Measurements from ENCODE around the gene FLT3LG. TPM values are rescaled to one million over a fixed set of nuclear protein-coding genes. Genes with fewer than 3 reads are reported as not detected.

Gene FLT3LG
- total RNA-seq, 1 donor from 2014 or later, result 1.0 TPM

DNA sequence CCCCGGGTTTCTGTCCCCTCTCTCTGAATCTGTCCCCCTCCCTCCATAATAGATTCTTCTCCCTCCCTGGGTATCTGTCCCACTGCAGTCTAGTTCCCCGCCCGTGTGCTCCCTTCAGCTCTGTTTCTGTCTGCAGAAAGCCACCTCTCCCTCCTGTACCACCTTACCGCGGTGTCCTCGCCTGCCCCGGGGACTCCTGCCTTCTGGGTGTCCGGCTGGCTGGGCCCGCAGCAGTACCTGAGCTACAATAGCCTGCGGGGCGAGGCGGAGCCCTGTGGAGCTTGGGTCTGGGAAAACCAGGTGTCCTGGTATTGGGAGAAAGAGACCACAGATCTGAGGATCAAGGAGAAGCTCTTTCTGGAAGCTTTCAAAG, 39.7 kb downstream of the FLT3LG start:
- Mint-ChIP-seq H3K36me3 (ENCODE audit: low read depth) (no peaks in the 10 kb centered on the region), H3K27ac (ENCODE audit: unreplicated experiment) (no peak overlapping the region), H3K4me3 (peak overlapping the region; percentile 87), H3K27me3 (ENCODE audit: low read depth) (no peaks in the 10 kb centered on the region), H3K4me1 (peaks cover 29% of the 10 kb centered on the region), H3K9me3 (no peaks in the 10 kb centered on the region)
- no peak for DNase-seq (ENCODE audit: low read depth, low spot score)
- TF ChIP-seq CTCF (conservative IDR thresholded peaks at IDR 0.05), result no peak

DNA sequence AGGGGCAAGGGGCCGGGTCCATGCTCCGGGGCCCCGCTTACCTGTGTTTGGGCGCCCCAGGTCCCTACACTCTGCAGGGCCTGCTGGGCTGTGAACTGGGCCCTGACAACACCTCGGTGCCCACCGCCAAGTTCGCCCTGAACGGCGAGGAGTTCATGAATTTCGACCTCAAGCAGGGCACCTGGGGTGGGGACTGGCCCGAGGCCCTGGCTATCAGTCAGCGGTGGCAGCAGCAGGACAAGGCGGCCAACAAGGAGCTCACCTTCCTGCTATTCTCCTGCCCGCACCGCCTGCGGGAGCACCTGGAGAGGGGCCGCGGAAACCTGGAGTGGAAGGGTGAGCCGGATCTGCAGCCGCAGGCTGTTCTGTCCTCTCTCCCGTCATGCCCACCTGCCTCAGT, 40.1 kb downstream of the FLT3LG start:
- no peak for DNase-seq (ENCODE audit: low read depth, low spot score)

GRCh38 chr19:49515767-49516166, 41.8 kb downstream of the FLT3LG start:
- H3K4me1 Mint-ChIP-seq, result peaks cover 29% of the 10 kb centered on the region
- H3K27ac Mint-ChIP-seq (ENCODE audit: unreplicated experiment), result no peak overlapping the region
- no peak for TF ChIP-seq CTCF (conservative IDR thresholded peaks at IDR 0.05)
- peak overlapping the region; percentile 84 for H3K4me3 Mint-ChIP-seq
- no peaks in the 10 kb centered on the region for H3K36me3 Mint-ChIP-seq (ENCODE audit: low read depth)
- H3K9me3 Mint-ChIP-seq, result no peaks in the 10 kb centered on the region
- DNase-seq (ENCODE audit: low read depth, low spot score), result no peak
- no peaks in the 10 kb centered on the region for H3K27me3 Mint-ChIP-seq (ENCODE audit: low read depth)

More for the DNA sequence above, 40.1 kb downstream of the FLT3LG start:
- H3K27ac Mint-ChIP-seq (ENCODE audit: unreplicated experiment), result no peak overlapping the region
- H3K27me3 Mint-ChIP-seq (ENCODE audit: low read depth), result no peaks in the 10 kb centered on the region
- H3K4me1 Mint-ChIP-seq, result peaks cover 29% of the 10 kb centered on the region
- H3K9me3 Mint-ChIP-seq, result no peaks in the 10 kb centered on the region
- H3K36me3 Mint-ChIP-seq (ENCODE audit: low read depth), result no peaks in the 10 kb centered on the region
- peak overlapping the region; percentile 87 for H3K4me3 Mint-ChIP-seq
- TF ChIP-seq CTCF (conservative IDR thresholded peaks at IDR 0.05), result no peak

DNA sequence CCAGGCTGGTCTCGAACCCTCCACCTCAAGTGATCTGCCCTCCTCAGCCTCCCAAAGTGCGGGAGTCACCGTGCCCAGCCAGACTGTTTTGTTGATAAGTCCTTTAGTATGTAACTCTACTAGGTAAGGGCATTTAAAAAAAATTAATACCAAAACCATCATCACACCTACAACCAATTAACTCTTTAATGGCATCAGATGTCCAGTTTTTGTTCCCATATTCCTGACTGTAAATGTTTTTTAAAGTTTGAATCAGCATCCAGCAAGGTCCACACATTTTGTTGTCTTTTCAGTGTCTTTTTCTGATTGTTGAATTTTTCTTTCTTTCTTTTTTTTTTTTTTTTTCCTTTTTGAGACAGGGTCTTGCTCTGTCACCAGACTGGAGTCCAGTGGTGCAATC, 44.0 kb downstream of the FLT3LG start:
- TF ChIP-seq CTCF (conservative IDR thresholded peaks at IDR 0.05), result no peak
- Mint-ChIP-seq H3K4me3 (peak overlapping the region; percentile 62), H3K27ac (ENCODE audit: unreplicated experiment) (no peak overlapping the region), H3K36me3 (ENCODE audit: low read depth) (no peaks in the 10 kb centered on the region), H3K27me3 (ENCODE audit: low read depth) (no peaks in the 10 kb centered on the region), H3K4me1 (peaks cover 14% of the 10 kb centered on the region), H3K9me3 (no peaks in the 10 kb centered on the region)
- DNase-seq (ENCODE audit: low read depth, low spot score), result no peak

GRCh38 chr19:49520705-49521319, 46.8 kb downstream of the FLT3LG start:
- Mint-ChIP-seq H3K27me3 (ENCODE audit: low read depth) (no peaks in the 10 kb centered on the region), H3K4me3 (no peak overlapping the region), H3K27ac (ENCODE audit: unreplicated experiment) (no peak overlapping the region), H3K4me1 (peaks cover 3% of the 10 kb centered on the region), H3K36me3 (ENCODE audit: low read depth) (no peaks in the 10 kb centered on the region), H3K9me3 (no peaks in the 10 kb centered on the region)
- TF ChIP-seq CTCF (conservative IDR thresholded peaks at IDR 0.05), result no peak
- DNase-seq (ENCODE audit: low read depth, low spot score), result no peak

All from neural crest cell (in vitro differentiated cells).